ENCODE data around the gene HOXC6.

HOXC6 gene

DNA sequence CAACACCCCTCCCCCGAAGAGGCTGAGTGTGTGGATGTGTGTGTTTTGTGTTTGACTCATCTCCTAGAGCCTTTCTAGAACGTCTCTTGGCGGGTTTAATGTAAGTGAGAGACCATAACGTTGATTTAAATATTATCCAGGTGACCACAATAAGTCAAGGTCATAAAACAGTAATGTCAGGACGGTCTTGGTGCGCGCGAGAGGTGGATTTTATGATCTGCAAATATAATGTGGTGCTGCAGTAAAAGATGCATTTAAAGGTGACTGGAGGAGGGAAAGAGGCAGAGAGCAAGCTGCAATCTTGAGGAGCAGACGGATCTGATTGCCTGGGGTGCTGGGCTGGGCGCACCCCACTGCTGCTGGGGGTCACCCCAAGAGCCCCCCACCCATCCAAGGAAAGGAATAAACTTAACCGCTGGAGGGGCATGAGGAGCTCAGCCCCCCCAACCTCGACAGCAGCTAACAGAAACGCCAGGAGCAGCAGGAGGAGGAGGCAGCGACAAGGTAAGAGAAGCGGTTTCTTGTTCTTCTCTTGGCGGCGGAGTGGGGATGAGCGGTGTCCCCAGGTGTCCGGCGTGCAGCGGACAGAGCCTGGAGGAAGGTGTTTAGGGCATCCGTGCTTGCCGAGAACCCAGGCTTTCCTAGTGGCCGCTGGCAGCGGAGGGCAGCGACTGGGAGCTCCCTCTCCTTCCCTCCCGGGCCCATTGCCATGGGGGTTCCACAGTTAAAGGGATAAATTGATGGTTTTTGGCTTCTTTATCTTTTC lies 37.7 kb upstream of the HOXC6 start:
- DNase-seq, result no peak

- DNase-seq, result no peak
Measured at GRCh38 chr12:53991077-53991460, 37.2 kb upstream of the HOXC6 start.

GRCh38 chr12:53992377-53992889 lies 35.8 kb upstream of the HOXC6 start:
- DNase-seq, result no peak

GRCh38 chr12:53993162-53994008 lies 34.9 kb upstream of the HOXC6 start:
- DNase-seq, result no peak

DNA sequence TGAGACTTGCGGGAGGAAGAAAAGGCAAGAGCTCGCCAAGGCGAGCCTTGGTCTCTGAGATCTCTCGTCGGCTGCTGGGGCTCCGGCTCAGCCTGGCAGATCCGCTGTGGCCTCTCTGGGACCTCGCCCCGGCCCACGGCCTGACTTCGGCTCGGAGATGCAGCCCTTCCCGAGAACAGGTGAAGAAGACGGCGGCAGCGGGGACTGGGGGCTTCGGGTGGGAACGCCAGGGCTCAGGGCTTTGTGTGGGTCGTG lies 34.3 kb upstream of the HOXC6 start:
- DNase-seq, result no peak

DNA sequence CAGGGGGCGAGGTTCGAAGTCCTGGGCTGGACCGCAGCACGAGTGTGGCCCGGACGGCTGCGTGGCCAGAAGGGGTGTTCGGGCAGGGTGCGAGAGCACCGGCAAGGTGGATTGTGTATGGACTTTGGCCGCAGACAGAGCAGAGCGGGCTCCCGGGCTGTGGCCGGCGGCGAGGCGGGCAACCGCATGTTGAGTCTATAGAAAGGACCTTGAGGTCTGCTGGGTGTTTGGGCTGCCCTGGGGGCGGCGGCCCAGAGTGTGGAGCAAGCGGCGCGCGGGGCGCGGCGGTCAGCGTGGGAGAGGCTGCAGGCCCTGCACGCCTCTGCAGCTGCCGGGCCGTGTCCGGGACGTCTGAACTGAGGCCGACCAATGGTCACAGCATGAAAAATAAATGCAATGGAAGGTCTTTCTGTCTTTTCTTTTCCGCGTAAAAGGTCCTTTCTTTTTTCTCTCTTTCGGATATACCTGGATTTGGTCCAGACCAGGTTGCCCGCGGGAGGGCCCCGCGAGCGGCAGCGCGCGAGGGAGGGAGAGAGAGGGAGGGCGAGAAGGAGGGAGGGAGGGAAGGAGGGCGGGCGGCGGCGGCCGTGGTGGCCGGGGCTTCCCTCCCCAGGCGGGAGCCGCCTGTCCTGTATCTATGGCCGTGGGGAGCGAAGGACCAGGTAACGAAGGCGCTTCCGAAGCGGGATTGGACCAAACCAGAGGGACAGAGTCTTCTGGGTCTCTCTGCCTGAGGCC lies 33.8 kb upstream of the HOXC6 start:
- no peak for DNase-seq

DNA sequence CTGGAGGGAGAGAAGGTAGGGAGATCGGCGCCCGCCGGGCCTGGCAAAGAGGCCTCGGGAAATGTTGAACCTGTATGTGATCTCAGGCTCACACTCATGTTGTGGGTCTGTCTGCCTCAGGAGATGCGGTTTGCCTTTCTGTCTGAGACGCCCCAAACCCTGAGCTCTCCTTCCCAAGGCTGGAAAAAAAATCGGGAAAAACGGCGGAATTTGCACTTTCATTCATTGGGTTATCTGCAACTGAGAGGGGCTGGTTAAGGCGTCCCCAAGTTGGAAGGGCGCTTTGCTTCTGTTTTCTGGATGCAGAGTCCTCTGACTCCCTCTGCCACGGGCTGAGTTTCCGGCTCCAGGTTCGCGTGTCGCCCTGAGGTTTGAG lies 33.2 kb upstream of the HOXC6 start:
- no peak for DNase-seq

- DNase-seq, result no peak
Measured at GRCh38 chr12:53995378-53996239, 32.6 kb upstream of the HOXC6 start.

DNA sequence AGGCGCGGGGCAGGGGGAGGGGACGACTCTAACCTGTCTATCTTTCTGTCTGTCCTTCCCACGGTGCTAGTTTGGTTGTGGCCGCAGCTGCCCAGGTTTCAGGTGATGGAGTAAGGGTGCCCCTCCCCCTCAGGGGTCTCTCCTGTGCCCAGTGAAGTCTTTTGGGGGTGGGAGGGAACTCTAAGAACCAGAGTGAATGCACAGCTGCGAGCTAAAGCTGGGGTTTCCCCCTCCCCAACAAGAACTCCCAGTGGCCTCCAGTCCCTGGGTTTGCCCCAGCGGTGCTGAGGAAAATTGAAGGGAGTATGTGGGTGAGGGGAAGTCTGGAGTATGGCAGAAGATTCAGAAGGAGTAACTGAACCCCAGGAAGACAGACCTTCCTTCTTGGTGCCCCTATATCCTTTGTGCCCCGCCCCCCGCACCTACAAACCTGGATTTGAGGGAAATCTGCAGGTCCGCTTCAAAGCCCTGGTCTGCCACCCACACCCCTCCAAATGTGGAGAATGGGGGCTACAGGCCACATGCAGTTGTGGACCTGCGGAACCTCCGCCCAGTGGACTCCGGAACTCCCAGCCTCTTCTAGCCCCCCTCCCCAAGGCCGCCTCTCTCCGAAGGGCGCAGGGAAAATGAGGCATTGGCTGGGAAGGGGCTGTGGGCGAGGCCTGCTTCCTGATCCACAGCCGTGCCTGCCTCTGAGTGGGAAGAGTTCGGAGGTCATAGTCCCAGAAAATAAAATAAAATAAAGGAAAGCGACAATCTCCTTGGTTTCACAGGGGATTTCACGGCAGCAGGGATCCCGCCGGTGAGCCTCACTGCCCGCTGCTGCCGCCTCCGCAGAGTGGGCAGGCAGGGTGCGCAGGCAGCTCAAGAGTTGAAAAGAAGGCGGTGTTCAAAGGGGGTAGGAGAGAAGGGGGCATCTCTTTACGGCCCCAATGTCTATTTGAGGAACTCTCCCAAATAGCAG lies 31.7 kb upstream of the HOXC6 start:
- no peak for DNase-seq

- DNase-seq, result no peak
Measured at GRCh38 chr12:53997204-53998109, 30.8 kb upstream of the HOXC6 start.

DNA sequence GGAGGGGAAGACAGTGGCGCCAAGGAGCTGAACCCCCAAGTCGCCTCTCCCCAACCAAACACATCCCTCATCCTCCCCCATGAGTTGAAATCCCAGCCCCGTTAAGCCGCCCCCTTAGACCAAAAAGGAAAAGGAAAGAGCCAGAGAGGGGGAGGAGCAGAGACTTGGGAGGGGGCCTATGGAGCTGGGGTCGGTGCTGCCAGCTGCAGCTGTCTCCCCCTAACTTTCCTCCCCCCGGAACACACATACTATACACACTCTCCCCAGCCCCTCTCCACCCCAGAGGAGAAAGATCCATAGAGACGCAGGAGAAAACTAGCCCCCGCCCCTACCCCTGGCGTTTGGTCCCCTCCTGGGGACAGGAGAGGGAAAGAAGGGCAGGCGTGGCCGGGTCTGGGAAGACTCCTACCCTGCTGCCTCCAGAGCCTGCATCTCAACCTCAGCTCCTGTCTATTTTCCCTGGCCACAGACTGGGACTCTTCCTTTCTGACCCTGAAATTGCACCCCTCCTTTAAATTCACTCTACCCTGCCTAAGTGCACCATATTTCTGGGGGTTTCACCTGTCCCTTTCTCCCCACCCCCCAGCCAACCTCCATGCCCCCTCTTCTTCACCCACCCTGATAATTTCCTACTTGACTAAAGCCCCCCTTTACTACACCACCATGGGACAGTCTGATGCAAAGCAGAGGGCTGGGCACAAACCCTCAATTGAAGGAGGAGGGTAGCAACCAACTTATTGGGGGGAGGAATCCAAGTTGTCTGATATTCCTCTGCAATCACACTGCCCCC lies 29.9 kb upstream of the HOXC6 start:
- DNase-seq, result no peak

DNA sequence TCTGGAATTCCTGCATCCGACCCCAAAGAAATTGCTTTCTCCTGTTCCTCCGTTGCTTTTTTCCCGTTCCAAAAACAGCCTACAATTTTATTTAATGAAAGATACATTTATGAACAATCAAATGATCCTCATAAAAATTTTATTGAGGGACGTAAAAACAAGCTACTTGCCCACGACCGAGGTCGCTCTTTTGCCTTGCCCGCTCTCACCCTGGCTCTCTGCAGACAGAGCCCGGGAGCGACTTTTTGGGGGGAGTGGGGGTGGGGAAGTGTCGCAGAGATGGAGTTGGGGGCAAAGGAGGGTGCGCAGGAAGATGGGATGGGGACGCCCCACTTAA lies 29.4 kb upstream of the HOXC6 start:
- DNase-seq, result no peak

DNA sequence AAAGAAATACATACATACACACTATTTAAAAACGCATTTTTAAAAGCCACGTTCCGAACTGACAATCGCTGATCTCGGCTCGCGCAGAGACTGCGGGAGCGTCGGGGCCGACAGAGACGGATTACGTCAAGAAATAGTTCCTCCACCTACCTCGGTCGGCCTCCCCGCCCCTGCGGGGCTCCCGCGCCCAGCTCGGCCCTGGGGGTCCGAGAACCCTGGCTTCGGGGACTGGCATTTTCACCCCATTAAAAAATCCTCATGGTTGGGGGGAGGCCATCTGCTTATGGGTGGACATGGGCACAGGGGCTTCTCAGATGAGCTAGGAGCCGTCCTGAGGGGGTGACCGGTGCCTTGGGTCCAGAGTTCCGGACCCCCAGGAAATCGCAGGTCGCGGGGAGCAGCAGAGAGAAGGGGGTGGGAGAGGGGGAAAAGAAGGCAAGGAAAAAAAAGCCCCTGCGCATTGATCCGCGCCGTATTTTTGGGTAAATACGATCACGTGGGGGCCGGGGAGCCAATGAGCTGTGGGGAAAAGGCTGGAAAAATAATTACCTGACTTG lies 28.6 kb upstream of the HOXC6 start:
- no peak for DNase-seq

DNA sequence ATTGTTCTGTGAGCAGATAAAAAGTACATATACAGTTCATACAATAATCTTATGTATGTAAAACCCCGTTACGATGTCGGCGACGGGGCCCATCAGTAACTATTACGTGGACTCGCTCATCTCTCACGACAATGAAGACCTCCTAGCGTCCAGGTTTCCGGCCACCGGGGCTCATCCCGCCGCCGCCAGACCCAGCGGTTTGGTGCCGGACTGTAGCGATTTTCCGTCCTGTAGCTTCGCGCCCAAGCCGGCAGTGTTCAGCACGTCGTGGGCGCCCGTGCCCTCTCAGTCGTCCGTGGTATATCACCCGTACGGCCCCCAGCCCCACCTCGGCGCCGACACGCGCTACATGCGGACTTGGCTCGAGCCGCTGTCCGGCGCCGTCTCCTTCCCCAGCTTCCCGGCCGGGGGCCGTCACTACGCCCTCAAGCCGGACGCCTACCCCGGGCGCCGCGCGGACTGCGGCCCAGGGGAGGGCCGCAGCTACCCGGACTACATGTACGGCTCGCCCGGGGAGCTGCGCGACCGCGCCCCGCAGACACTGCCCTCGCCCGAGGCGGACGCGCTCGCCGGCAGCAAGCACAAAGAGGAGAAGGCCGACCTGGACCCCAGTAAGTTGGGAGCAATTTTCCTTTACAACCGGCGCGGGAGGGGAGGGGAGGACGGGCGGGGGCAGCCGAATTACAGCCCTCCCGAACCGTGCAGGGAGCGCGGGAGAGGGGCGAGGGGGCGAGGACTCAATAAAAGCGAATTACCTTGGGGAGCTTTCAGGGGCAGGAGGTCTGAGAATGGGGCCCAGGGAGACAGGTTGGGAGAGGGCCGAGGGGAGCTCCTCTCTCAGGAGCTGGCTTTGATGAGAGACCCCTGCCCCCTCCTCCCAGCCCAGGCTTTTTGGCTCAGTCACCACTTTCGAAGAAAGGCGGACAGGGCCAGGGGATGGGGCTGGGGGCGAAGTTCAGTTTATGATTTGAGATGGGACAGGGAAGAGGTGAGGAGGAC lies 27.8 kb upstream of the HOXC6 start, which contains the start of gene HOXC9:
HOXC9 (plus strand) TSS at position 46 of the 999 bp plus-strand sequence; CDS start at position 74, 28 bp downstream.
- no peak for DNase-seq

- DNase-seq, result no peak
Measured at GRCh38 chr12:54001283-54002187, 26.7 kb upstream of the HOXC6 start.

DNA sequence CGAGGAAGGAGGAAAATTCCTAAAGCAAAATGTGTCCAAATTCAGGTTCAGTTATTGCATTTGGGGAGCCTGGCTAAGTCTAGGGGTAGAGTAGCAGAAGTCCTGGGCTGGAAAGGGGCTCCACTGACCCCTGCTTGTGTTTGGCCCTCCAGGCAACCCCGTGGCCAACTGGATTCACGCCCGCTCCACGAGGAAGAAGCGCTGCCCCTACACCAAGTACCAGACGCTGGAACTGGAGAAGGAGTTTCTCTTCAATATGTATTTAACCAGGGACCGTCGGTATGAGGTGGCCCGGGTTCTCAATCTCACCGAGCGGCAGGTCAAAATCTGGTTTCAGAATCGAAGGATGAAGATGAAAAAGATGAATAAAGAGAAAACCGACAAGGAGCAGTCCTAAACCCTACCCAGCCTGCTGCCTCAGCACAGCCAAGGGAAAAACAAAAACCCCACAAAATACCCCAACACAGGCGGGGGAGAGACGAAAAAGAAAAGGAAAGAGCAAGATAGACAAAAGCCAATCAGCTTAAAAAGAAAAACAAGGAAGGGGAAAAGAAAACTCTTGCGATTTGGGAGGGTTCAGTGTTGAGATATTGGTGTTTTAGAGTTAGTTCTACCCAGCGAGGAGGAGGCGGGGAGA lies 25.8 kb upstream of the HOXC6 start:
- DNase-seq, result no peak
